OCI-LY1 (cell line): ENCODE results near the gene KIF18A.

Experiments
- H2AFZ ChIP-seq: fragments of 200-600 bp; sonication (generic), shearing (Covaris generic); 2 replicates; pipeline ENCODE4 v1.6.0; 2014; ENCODE audit warnings: antibody characterized with exemption, mild to moderate bottlenecking, low read length
- H3F3A ChIP-seq: fragments of 200-600 bp; sonication (generic), shearing (Covaris generic); 2 replicates; pipeline ENCODE4 v1.6.0; 2014; ENCODE audit warnings: mild to moderate bottlenecking, antibody characterized with exemption, low read length, moderate library complexity; ENCODE audit not compliant: insufficient read depth
- H3K27ac ChIP-seq: fragments of 200-600 bp; sonication (generic); 2 replicates; pipeline ENCODE4 v1.5.1; 2014; ENCODE audit warnings: low read length, mixed run types, mild to moderate bottlenecking, low read depth; ENCODE audit not compliant: poor library complexity, severe bottlenecking
- H3K27me3 ChIP-seq: fragments of 200-600 bp; sonication (generic); 2 replicates; pipeline ENCODE4 v1.6.0; 2014; ENCODE audit warnings: antibody characterized with exemption, mild to moderate bottlenecking, low read length, moderate library complexity; ENCODE audit not compliant: insufficient read depth
- H3K36me3 ChIP-seq: fragments of 200-600 bp; sonication (generic); 2 replicates; pipeline ENCODE4 v1.6.1; 2014; ENCODE audit warnings: mild to moderate bottlenecking, antibody characterized with exemption, low read length, moderate library complexity, mixed read lengths; ENCODE audit not compliant: insufficient read depth
- H3K4me1 ChIP-seq: fragments of 200-600 bp; sonication (generic); 2 replicates; pipeline ENCODE4 v1.5.1; 2014; ENCODE audit warnings: mild to moderate bottlenecking, low read length, moderate library complexity; ENCODE audit not compliant: insufficient read depth, severe bottlenecking
- H3K4me2 ChIP-seq: fragments of 200-600 bp; sonication (generic), shearing (Covaris generic); 2 replicates; pipeline ENCODE4 v1.6.1; 2014; ENCODE audit warnings: low read length
- H3K4me3 ChIP-seq: fragments of 200-600 bp; sonication (generic); 2 replicates; pipeline ENCODE4 v1.5.1; 2014; ENCODE audit warnings: low read length, low read depth, mild to moderate bottlenecking, mixed read lengths; ENCODE audit not compliant: poor library complexity, severe bottlenecking
- H3K79me2 ChIP-seq: fragments of 200-600 bp; shearing (Covaris generic); 2 replicates; pipeline ENCODE4 v1.6.1; 2016; ENCODE audit warnings: mixed run types, low read length, mixed read lengths; ENCODE audit not compliant: insufficient read depth
- H3K9ac ChIP-seq: fragments of 200-600 bp; sonication (generic), shearing (Covaris generic); 2 replicates; pipeline ENCODE4 v1.6.1; 2014; ENCODE audit warnings: mild to moderate bottlenecking, low read length, mixed read lengths
- H3K9me2 ChIP-seq: fragments of 200-600 bp; sonication (generic), shearing (Covaris generic); 2 replicates; pipeline ENCODE4 v1.6.1; 2014; ENCODE audit warnings: low read depth, mild to moderate bottlenecking, low read length, mixed read lengths
- H3K9me3 ChIP-seq: fragments of 200-600 bp; shearing (Covaris generic); 2 replicates; pipeline ENCODE4 v1.6.1; 2014; ENCODE audit warnings: low read length, mixed read lengths
- H4K20me1 ChIP-seq: fragments of 200-600 bp; sonication (generic), shearing (Covaris generic); 2 replicates; pipeline ENCODE4 v1.6.0; 2016; ENCODE audit warnings: mild to moderate bottlenecking, low read length; ENCODE audit not compliant: insufficient read depth
- EZH2 ChIP-seq: fragments of 200-600 bp; sonication (generic), shearing (Covaris generic); IDR thresholded peaks from 2 replicates; pipeline ENCODE4 v1.8.0; 2017; ENCODE audit warnings: borderline replicate concordance, mixed run types, mild to moderate bottlenecking, antibody characterized with exemption, low read length, moderate library complexity, mixed read lengths
- TF ChIP-seq, protein P1 (sequence below): fragments of 200-600 bp; sonication (generic), shearing (Covaris generic); IDR thresholded peaks from 2 replicates; pipeline ENCODE4 v1.5.1; 2017; ENCODE audit warnings: mild to moderate bottlenecking, antibody characterized with exemption, low read length, moderate library complexity, mixed read lengths

The KIF18A gene

DNA sequence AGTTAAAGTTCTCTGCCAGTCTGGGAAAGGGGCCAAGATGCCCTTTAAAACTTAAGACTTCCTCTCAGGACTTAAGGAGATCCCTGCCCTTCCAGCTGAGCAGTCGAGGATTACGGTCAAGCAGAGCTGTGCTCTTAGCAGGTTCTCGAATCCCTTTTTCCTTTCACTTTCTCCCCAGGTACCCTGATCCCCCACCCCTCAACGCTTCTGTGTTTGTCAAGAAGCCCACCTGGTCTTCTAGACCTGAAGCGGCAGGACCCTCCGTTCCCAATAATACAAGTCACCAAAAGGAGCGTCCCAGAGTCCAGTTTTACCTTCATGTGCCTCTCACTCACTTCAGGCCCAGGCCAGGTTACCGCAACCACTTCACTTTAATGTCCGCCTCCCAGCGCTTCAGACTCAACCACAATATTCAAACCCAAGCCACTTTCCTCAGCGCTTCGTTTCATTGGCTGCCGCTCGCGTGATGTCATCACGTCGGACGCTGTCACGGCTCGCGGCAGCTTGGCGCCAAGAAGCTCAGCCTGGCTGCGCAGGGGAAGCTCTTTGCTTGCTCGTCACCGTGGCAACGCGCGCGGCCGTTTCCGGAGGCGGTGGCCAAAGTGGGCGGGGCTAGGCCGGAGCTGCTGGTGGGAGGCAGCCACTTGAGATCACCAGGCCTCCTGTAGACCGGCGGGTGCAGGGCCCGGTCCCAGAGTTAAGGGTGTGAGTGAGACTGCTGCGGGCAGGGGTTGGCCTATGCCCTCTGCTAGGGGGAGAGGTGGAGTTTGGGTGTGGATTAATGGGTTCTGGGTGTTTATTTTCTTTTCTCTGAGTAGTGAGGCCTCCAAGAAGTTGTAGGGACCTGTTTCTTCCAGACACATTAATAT, at the start of gene KIF18A, which contains the start of gene METTL15:
KIF18A (minus strand) TSS at position 407 of the 869 bp plus-strand sequence. CDS start 10,209 bp downstream, outside the sequence.
METTL15 (plus strand) TSS at position 639 of the 869 bp plus-strand sequence. CDS start 4,947 bp downstream, outside the sequence.
- Histone ChIP-seq H3K4me1 (peaks cover 67% of the 10 kb centered on the region), H3K4me3 (peak within 1 kb of the TSS; percentile 75), H3K9me2 (no peaks in the 10 kb centered on the region), H3K36me3 (no peaks in the 10 kb centered on the region), H3K79me2 (peaks cover 78% of the 10 kb centered on the region), H4K20me1 (no peaks in the 10 kb centered on the region), H3K27ac (peak within 1 kb of the TSS; percentile 83), H3K4me2 (peak within 1 kb of the TSS; percentile 92), H3K27me3 (no peaks in the 10 kb centered on the region), H3K9me3 (no peaks in the 10 kb centered on the region), H2AFZ (no peak within 1 kb of the TSS; the same call in 1 of the 2 replicates), H3F3A (no peaks in the 10 kb centered on the region), H3K9ac (peak within 1 kb of the TSS; percentile 80)
- TF ChIP-seq, protein P1, sequence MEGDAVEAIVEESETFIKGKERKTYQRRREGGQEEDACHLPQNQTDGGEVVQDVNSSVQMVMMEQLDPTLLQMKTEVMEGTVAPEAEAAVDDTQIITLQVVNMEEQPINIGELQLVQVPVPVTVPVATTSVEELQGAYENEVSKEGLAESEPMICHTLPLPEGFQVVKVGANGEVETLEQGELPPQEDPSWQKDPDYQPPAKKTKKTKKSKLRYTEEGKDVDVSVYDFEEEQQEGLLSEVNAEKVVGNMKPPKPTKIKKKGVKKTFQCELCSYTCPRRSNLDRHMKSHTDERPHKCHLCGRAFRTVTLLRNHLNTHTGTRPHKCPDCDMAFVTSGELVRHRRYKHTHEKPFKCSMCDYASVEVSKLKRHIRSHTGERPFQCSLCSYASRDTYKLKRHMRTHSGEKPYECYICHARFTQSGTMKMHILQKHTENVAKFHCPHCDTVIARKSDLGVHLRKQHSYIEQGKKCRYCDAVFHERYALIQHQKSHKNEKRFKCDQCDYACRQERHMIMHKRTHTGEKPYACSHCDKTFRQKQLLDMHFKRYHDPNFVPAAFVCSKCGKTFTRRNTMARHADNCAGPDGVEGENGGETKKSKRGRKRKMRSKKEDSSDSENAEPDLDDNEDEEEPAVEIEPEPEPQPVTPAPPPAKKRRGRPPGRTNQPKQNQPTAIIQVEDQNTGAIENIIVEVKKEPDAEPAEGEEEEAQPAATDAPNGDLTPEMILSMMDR, result no peak
- no peak for TF ChIP-seq EZH2

DNA sequence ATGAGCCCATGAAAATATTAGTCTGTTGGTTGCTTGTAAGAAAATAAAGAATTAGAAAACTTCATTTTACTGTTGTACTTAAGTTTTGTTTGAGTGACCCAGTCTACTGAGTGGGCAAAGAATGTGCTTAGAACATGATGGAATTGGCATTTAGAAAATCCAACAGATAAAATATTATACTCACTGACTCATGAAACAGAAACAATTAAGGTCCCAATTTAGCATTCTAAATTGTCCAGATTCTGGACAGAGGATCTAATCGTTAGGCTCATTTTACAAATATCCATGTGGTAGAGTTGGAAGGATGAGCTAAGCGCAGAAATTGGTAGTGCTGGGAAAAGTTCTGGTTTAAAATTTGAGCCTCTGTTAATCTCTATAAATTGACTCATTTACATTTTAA, 45.6 kb upstream of the KIF18A start:
- Histone ChIP-seq H3K4me1 (no peaks in the 10 kb centered on the region), H3K9me2 (no peaks in the 10 kb centered on the region), H3K79me2 (no peaks in the 10 kb centered on the region), H3F3A (no peaks in the 10 kb centered on the region), H3K4me3 (no peak overlapping the region), H3K27ac (no peak overlapping the region), H3K4me2 (no peak overlapping the region), H3K27me3 (no peaks in the 10 kb centered on the region), H3K9ac (no peak overlapping the region), H4K20me1 (no peaks in the 10 kb centered on the region), H3K36me3 (peaks cover 12% of the 10 kb centered on the region), H2AFZ (no peak overlapping the region), H3K9me3 (no peaks in the 10 kb centered on the region)
- TF ChIP-seq, protein P1, result no peak
- TF ChIP-seq EZH2, result no peak

DNA sequence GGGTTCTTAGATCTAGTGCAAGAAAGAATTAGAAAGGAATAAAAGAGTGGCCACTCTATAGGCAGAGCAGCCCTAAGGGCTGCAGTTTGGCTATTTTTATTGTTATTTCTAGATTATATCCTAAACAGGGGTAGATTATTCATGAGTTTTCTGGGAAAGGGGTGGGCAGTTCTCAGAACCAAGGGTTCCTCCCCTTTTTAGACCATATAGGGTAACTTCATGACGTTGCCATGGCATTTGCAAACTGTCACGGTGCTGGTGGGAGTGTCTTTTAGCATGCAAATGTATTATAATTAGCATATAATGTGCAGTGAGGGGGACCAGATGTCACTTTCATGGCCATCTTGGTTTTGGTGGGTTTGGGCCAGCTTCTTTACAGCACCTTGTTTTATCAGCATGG, 44.8 kb upstream of the KIF18A start:
- H3K4me3 ChIP-seq, result no peak overlapping the region
- no peak overlapping the region for H3K9ac ChIP-seq
- no peaks in the 10 kb centered on the region for H3K4me1 ChIP-seq
- H4K20me1 ChIP-seq, result no peaks in the 10 kb centered on the region
- H3K4me2 ChIP-seq, result no peak overlapping the region
- H3K79me2 ChIP-seq, result no peaks in the 10 kb centered on the region
- H2AFZ ChIP-seq, result no peak overlapping the region
- no peak overlapping the region for H3K27ac ChIP-seq
- no peaks in the 10 kb centered on the region for H3K9me2 ChIP-seq
- no peaks in the 10 kb centered on the region for H3K27me3 ChIP-seq
- H3K9me3 ChIP-seq, result no peaks in the 10 kb centered on the region
- no peak for TF ChIP-seq EZH2
- TF ChIP-seq, protein P1, result no peak
- H3F3A ChIP-seq, result no peaks in the 10 kb centered on the region
- peaks cover 8% of the 10 kb centered on the region for H3K36me3 ChIP-seq
